HepG2 (cell line): ENCODE measurements around the gene SHF. TPM values are rescaled to one million over a fixed set of nuclear protein-coding genes. Genes with fewer than 3 reads are reported as not detected.

Source experiments
- CHD4 ChIP-seq: fragments of 200-600 bp; sonication (generic); IDR thresholded peaks from 2 replicates; pipeline ENCODE4 v1.7.0; 2017; ENCODE audit warnings: mild to moderate bottlenecking, low read length, borderline replicate concordance
- FOXC1 ChIP-seq: sonication (generic); formaldehyde crosslinking; IDR thresholded peaks from 2 replicates; pipeline ENCODE4 v1.8.0; 2022; ENCODE audit warnings: mild to moderate bottlenecking, missing genetic modification reagents, borderline replicate concordance
- JUND ChIP-seq: sonication (generic); formaldehyde crosslinking; IDR thresholded peaks from 2 replicates; pipeline ENCODE4 v1.8.0; 2022; ENCODE audit warnings: mild to moderate bottlenecking, missing genetic modification reagents
- KAT8 ChIP-seq: IDR thresholded peaks from 2 replicates; pipeline ENCODE4 v1.6.1; 2016; ENCODE audit warnings: missing genetic modification reagents, missing compliant biosample characterization
- KDM6A ChIP-seq: IDR thresholded peaks from 2 replicates; pipeline ENCODE4 v1.6.1; 2016; ENCODE audit warnings: low read depth
- MAF1 ChIP-seq: sonication (generic); formaldehyde crosslinking; IDR thresholded peaks from 2 replicates; pipeline ENCODE4 v1.5.0; 2020; ENCODE audit warnings: missing genetic modification reagents, borderline replicate concordance
- MZF1 ChIP-seq: sonication (generic); formaldehyde crosslinking; IDR thresholded peaks from 2 replicates; pipeline ENCODE4 v1.8.1; 2023; ENCODE audit warnings: mild to moderate bottlenecking, missing genetic modification reagents, borderline replicate concordance
- NFKB2 ChIP-seq: sonication (generic); formaldehyde crosslinking; IDR thresholded peaks from 2 replicates; pipeline ENCODE4 v1.4.0; 2020; ENCODE audit warnings: missing genetic modification reagents, borderline replicate concordance
- NR2F2 ChIP-seq: IDR thresholded peaks from 2 replicates; pipeline ENCODE4 v1.6.1; 2012; ENCODE audit warnings: low read depth, inconsistent platforms, borderline replicate concordance
- PITX1 ChIP-seq: sonication (generic); formaldehyde crosslinking; IDR thresholded peaks from 2 replicates; pipeline ENCODE4 v1.5.1; 2020; ENCODE audit warnings: mild to moderate bottlenecking, missing genetic modification reagents
- POGZ ChIP-seq: sonication (generic); formaldehyde crosslinking; IDR thresholded peaks from 2 replicates; pipeline ENCODE4 v1.4.0; 2020; ENCODE audit warnings: mild to moderate bottlenecking, missing genetic modification reagents
- RBM22 ChIP-seq: fragments of 200-400 bp; formaldehyde crosslinking; optimal IDR thresholded peaks from 2 replicates; pipeline ENCODE3; 2017; ENCODE audit warnings: mild to moderate bottlenecking, low read length, moderate library complexity
- RFXANK ChIP-seq: IDR thresholded peaks from 2 replicates; pipeline ENCODE4 v1.6.1; 2016
- SPEN ChIP-seq: sonication (generic); formaldehyde crosslinking; IDR thresholded peaks from 2 replicates; pipeline ENCODE4 v1.5.1; 2020; ENCODE audit warnings: low read depth, mild to moderate bottlenecking, missing genetic modification reagents
- TFAP4 ChIP-seq: sonication (generic); IDR thresholded peaks from 2 replicates; pipeline ENCODE4 v1.6.1; 2016; ENCODE audit warnings: low read depth, borderline replicate concordance
- TRIM22 ChIP-seq: fragments of 450-650 bp; IDR thresholded peaks from 2 replicates; pipeline ENCODE4 v1.6.1; 2017
- ZKSCAN8 ChIP-seq: IDR thresholded peaks from 2 replicates; pipeline ENCODE4 v1.6.1; 2016; ENCODE audit warnings: borderline replicate concordance, missing genetic modification reagents, missing compliant biosample characterization
- ZNF20 ChIP-seq: sonication (generic); formaldehyde crosslinking; IDR thresholded peaks from 2 replicates; pipeline ENCODE4 v1.4.0; 2020; ENCODE audit warnings: mild to moderate bottlenecking, moderate library complexity, missing genetic modification reagents
- ZNF430 ChIP-seq: sonication (generic); formaldehyde crosslinking; IDR thresholded peaks from 2 replicates; pipeline ENCODE4 v1.9.0; 2021; ENCODE audit warnings: mild to moderate bottlenecking, missing genetic modification reagents
- ZNF598 ChIP-seq: sonication (generic); formaldehyde crosslinking; IDR thresholded peaks from 2 replicates; pipeline ENCODE4 v1.5.1; 2020; ENCODE audit warnings: mild to moderate bottlenecking, missing genetic modification reagents, borderline replicate concordance
- ZNF747 ChIP-seq: sonication (generic); formaldehyde crosslinking; IDR thresholded peaks from 2 replicates; pipeline ENCODE4 v1.8.1; 2023; ENCODE audit warnings: missing genetic modification reagents, mild to moderate bottlenecking, borderline replicate concordance
- ZNF776 ChIP-seq: sonication (generic); formaldehyde crosslinking; IDR thresholded peaks from 2 replicates; pipeline ENCODE4 v1.4.0; 2020; ENCODE audit warnings: mild to moderate bottlenecking, missing genetic modification reagents
- ZSCAN20 ChIP-seq: sonication (generic); formaldehyde crosslinking; IDR thresholded peaks from 2 replicates; pipeline ENCODE4 v1.4.0; 2020; ENCODE audit warnings: missing genetic modification reagents, mild to moderate bottlenecking, borderline replicate concordance
- polyA plus RNA-seq, 8 experiments: library from polyadenylated mRNA; depleted of rRNA in 3 of 8; stranded (reverse) in 7 of 8; unstranded in 1 of 8; fragments of >200 nt; fragmentation: Illumina TruSeq in 4 of 8; extraction: Trizol in 4 of 8; gene quantifications; 2 replicates each; pipeline versions ENCODE4 v1.2.1 to v1.2.3, GENCODE V29; 2011 to 2016; ENCODE audit warnings: low read depth in 4 of 8, missing spikeins in 1 of 8, mixed read lengths in 1 of 8; ENCODE audit not compliant: insufficient read depth in 1 of 8
- total RNA-seq, 5 experiments: library from RNA; depleted of rRNA; stranded (reverse); fragments of >200 nt; fragmentation: Illumina TruSeq; extraction: Trizol; gene quantifications; 2 replicates each; pipeline ENCODE4 v1.2.3, GENCODE V29; 2016; ENCODE audit warnings: low read depth in 1 of 5
- TF ChIP-seq, protein P1 (sequence below): sonication (generic); formaldehyde crosslinking; IDR thresholded peaks from 2 replicates; pipeline ENCODE4 v1.4.0; 2020; ENCODE audit warnings: mild to moderate bottlenecking, missing genetic modification reagents
- TF ChIP-seq, protein P2 (sequence below): sonication (generic); formaldehyde crosslinking; conservative IDR thresholded peaks from 2 replicates; pipeline ENCODE4 v1.8.0; 2022; ENCODE audit warnings: missing genetic modification reagents

The SHF gene
- total and polyA plus RNA-seq, 2 of the 13 experiments (the other 11 are each of a cell fraction or from before 2014, with no cell fraction given), result 20.9 to 25.5 TPM

DNA sequence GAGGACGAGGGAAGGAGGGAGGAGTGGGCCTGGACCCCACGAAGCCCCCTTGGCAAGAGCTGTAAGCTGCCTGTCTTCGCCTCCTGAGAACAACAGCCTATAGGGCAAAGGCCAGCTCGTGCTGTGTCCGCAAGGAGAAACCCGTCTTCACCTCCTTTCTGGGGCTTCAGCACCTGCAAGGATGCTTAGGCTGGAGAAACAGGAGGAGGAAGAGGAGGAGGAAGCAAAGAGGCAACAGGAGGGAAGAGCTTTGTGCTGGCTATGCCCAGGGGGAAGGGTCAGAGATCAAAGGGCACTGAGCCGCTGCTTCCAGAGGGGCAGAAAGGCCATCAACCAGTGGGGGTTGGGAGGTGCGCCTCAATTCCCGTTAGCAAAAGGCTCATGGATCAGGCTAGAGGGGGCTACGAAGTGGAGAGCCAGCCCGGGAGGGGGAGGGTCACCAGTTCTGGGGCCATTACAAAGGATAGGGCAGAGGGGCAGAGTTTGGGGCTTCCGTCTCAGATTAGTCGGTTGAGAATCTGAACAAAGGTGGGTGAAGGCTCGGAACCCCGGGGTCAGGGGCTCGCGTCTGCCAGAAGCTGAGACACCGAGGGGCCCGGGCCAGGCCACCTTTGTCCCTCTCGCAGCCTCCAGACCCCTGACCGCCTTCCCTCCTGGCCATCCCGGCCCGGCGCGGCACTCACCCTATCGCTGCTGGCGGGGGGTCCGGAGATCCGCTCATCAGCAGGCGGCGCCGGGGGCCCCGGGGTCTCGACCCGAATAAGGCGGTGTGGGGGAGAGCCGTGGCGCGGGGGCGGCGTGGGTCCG lies 792 bp downstream of the SHF start (continued):
- TF ChIP-seq CHD4 (no peak), ZNF598 (CRISPR knock-in tag) (no peak), NFKB2 (CRISPR knock-in tag) (no peak), PITX1 (CRISPR knock-in tag) (peak; percentile 38; the same call in 1 of the 2 replicates), NR2F2 (peak; percentile 73; the same call in 1 of the 2 replicates), MZF1 (CRISPR knock-in tag) (no peak), TRIM22 (no peak), MAF1 (0 out of 2 replicates have a peak, but pooled peaks have one; percentile 31), RFXANK (no peak), KDM6A (CRISPR knock-in tag) (0 out of 2 replicates have a peak, but pooled peaks have one; percentile 28), ZSCAN20 (no peak), ZNF747 (CRISPR knock-in tag) (no peak; the same call in 1 of the 2 replicates), ZNF430 (peak; percentile 47; the same call in 1 of the 2 replicates), ZNF20 (CRISPR knock-in tag) (no peak), KAT8 (CRISPR knock-in tag) (0 out of 2 replicates have a peak, but pooled peaks have one; percentile 20), ZKSCAN8 (CRISPR knock-in tag) (no peak), FOXC1 (CRISPR knock-in tag) (0 out of 2 replicates have a peak, but pooled peaks have one; percentile 44), TFAP4 (no peak), SPEN (CRISPR knock-in tag) (peak; percentile 51; the same call in 1 of the 2 replicates), RBM22 (no peak), POGZ (CRISPR knock-in tag) (0 out of 2 replicates have a peak, but pooled peaks have one; percentile 42), ZNF776 (CRISPR knock-in tag) (no peak), JUND (CRISPR knock-in tag) (no peak)
- TF ChIP-seq, protein P1, sequence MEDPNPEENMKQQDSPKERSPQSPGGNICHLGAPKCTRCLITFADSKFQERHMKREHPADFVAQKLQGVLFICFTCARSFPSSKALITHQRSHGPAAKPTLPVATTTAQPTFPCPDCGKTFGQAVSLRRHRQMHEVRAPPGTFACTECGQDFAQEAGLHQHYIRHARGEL (CRISPR knock-in tag), result no peak
- TF ChIP-seq, protein P2, sequence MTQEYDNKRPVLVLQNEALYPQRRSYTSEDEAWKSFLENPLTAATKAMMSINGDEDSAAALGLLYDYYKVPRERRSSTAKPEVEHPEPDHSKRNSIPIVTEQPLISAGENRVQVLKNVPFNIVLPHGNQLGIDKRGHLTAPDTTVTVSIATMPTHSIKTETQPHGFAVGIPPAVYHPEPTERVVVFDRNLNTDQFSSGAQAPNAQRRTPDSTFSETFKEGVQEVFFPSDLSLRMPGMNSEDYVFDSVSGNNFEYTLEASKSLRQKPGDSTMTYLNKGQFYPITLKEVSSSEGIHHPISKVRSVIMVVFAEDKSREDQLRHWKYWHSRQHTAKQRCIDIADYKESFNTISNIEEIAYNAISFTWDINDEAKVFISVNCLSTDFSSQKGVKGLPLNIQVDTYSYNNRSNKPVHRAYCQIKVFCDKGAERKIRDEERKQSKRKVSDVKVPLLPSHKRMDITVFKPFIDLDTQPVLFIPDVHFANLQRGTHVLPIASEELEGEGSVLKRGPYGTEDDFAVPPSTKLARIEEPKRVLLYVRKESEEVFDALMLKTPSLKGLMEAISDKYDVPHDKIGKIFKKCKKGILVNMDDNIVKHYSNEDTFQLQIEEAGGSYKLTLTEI (CRISPR knock-in tag), result no peak
